ENCODE results near the gene FAM124A.

The FAM124A gene

DNA sequence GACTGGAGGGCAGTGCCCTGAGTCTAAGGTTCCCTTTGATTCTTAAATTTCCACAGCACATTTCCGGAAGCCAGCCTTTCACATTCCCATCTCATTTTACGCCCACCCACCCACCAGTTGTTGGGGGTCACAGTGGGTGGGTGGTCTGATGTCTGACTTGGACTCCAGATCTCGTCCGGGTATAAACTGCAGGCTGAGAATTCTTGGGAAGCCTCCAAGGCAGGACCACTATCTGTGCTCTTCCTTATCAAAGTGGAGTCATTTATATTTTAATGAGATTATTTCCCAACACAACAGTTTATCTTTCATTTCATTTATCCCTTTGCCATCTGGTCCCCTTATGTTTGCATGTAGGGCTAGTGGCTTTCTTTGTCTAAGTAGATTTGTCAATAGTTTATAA is 3.6 kb upstream of the FAM124A start:
- Histone ChIP-seq H4K20me1 (ENCODE audit: insufficient read depth, low read length) (no peaks in the 10 kb centered on the region), H3K9ac (ENCODE audit: low read length) (no peak overlapping the region), H3K9me3 (ENCODE audit: insufficient read depth, low read length) (no peaks in the 10 kb centered on the region), H2AFZ (ENCODE audit: low read depth, low read length) (no peak overlapping the region), H3K36me3 (replicated peaks; ENCODE audit: low read depth, low read length) (no peaks in the 10 kb centered on the region), H3K4me2 (ENCODE audit: low read length) (no peak overlapping the region), H3K79me2 (ENCODE audit: low read length) (no peaks in the 10 kb centered on the region), H3K4me3 (ENCODE audit: low read length) (no peak overlapping the region), H3K4me1 (ENCODE audit: low read length) (peaks cover 7% of the 10 kb centered on the region; the same call in 1 of the 2 replicates), H3K27me3 (ENCODE audit: low read depth, low read length) (peaks cover 36% of the 10 kb centered on the region), H3K27ac (ENCODE audit: low read length) (no peak overlapping the region)
- no peak for TF ChIP-seq EZH2phosphoT487 (IDR thresholded peaks at IDR 0.05; ENCODE audit: low read depth)
- TF ChIP-seq, protein P1, sequence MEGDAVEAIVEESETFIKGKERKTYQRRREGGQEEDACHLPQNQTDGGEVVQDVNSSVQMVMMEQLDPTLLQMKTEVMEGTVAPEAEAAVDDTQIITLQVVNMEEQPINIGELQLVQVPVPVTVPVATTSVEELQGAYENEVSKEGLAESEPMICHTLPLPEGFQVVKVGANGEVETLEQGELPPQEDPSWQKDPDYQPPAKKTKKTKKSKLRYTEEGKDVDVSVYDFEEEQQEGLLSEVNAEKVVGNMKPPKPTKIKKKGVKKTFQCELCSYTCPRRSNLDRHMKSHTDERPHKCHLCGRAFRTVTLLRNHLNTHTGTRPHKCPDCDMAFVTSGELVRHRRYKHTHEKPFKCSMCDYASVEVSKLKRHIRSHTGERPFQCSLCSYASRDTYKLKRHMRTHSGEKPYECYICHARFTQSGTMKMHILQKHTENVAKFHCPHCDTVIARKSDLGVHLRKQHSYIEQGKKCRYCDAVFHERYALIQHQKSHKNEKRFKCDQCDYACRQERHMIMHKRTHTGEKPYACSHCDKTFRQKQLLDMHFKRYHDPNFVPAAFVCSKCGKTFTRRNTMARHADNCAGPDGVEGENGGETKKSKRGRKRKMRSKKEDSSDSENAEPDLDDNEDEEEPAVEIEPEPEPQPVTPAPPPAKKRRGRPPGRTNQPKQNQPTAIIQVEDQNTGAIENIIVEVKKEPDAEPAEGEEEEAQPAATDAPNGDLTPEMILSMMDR (IDR thresholded peaks at IDR 0.05; ENCODE audit: low read depth, low read length) = no peak

- Histone ChIP-seq H3K27ac (ENCODE audit: low read length) (no peak overlapping the region), H3K79me2 (ENCODE audit: low read length) (no peaks in the 10 kb centered on the region), H3K27me3 (ENCODE audit: low read depth, low read length) (peaks cover 20% of the 10 kb centered on the region), H4K20me1 (ENCODE audit: insufficient read depth, low read length) (no peaks in the 10 kb centered on the region), H2AFZ (ENCODE audit: low read depth, low read length) (no peak overlapping the region), H3K9ac (ENCODE audit: low read length) (no peak overlapping the region), H3K9me3 (ENCODE audit: insufficient read depth, low read length) (no peaks in the 10 kb centered on the region), H3K4me3 (ENCODE audit: low read length) (no peak overlapping the region), H3K4me1 (ENCODE audit: low read length) (peaks cover 7% of the 10 kb centered on the region; the same call in 1 of the 2 replicates), H3K4me2 (ENCODE audit: low read length) (no peak overlapping the region), H3K36me3 (replicated peaks; ENCODE audit: low read depth, low read length) (no peaks in the 10 kb centered on the region)
- no peak for TF ChIP-seq EZH2phosphoT487 (IDR thresholded peaks at IDR 0.05; ENCODE audit: low read depth)
- TF ChIP-seq, protein P1 (IDR thresholded peaks at IDR 0.05; ENCODE audit: low read depth, low read length) = no peak
These were observed 1.5 kb upstream of the FAM124A start for GRCh38 chr13:51220706-51221105.

DNA sequence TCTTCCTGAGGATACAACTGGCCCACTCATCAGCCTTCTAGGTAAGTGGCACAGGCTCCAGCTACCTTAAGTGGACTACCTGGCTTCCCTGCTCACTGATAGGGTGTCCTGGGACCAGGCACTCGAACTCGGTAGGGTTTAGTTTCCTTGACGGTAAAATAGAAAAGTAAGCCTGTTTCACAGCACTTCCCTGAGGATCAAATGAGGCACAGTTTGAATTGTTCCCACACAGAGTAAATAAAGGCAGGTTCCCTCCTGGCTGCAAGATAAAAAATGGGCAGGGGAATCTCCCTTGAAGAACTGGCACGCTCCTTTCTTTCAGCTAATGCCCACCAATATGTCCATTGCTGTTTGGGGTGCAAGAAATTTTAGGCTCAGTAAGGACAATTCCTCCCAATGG is 1.1 kb upstream of the FAM124A start:
- Histone ChIP-seq H3K9ac (ENCODE audit: low read length) (no peak overlapping the region), H4K20me1 (ENCODE audit: insufficient read depth, low read length) (no peaks in the 10 kb centered on the region), H3K27ac (ENCODE audit: low read length) (no peak overlapping the region), H3K4me1 (ENCODE audit: low read length) (peaks cover 7% of the 10 kb centered on the region; the same call in 1 of the 2 replicates), H3K79me2 (ENCODE audit: low read length) (no peaks in the 10 kb centered on the region), H2AFZ (ENCODE audit: low read depth, low read length) (no peak overlapping the region), H3K4me3 (ENCODE audit: low read length) (peak overlapping the region; percentile 92), H3K27me3 (ENCODE audit: low read depth, low read length) (peaks cover 20% of the 10 kb centered on the region), H3K9me3 (ENCODE audit: insufficient read depth, low read length) (no peaks in the 10 kb centered on the region), H3K4me2 (ENCODE audit: low read length) (peak overlapping the region; percentile 92), H3K36me3 (replicated peaks; ENCODE audit: low read depth, low read length) (no peaks in the 10 kb centered on the region)
- TF ChIP-seq, protein P1 (IDR thresholded peaks at IDR 0.05; ENCODE audit: low read depth, low read length) = no peak

DNA sequence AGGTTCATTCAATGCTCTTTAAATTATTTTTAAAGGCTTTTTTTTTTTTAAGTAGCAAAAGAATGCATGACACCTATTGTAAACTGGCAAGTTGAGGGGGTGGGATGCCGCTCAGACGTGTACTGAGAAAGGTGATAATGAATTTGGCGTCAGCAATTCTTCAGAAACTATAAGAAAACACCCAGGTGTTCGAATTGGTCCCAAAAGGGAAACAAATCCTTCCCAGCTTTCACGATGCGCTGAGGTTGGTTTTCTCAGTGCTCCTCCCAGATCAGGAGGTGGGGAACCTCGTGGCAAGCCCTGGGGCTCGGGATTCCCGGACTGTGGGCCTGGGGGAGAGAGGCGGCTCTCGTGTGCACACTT is 543 bp upstream of the FAM124A start:
- Histone ChIP-seq H3K36me3 (replicated peaks; ENCODE audit: low read depth, low read length) (no peaks in the 10 kb centered on the region), H3K4me2 (ENCODE audit: low read length) (peak overlapping the region; percentile 92), H3K4me1 (ENCODE audit: low read length) (peaks cover 7% of the 10 kb centered on the region; the same call in 1 of the 2 replicates), H3K4me3 (ENCODE audit: low read length) (peak overlapping the region; percentile 92), H3K79me2 (ENCODE audit: low read length) (no peaks in the 10 kb centered on the region), H3K9ac (ENCODE audit: low read length) (peak overlapping the region; percentile 68), H3K9me3 (ENCODE audit: insufficient read depth, low read length) (no peaks in the 10 kb centered on the region), H2AFZ (ENCODE audit: low read depth, low read length) (peak overlapping the region; percentile 83), H4K20me1 (ENCODE audit: insufficient read depth, low read length) (no peaks in the 10 kb centered on the region), H3K27me3 (ENCODE audit: low read depth, low read length) (peaks cover 20% of the 10 kb centered on the region), H3K27ac (ENCODE audit: low read length) (no peak overlapping the region)
- TF ChIP-seq EZH2phosphoT487 (IDR thresholded peaks at IDR 0.05; ENCODE audit: low read depth) = no peak
- TF ChIP-seq, protein P1 (IDR thresholded peaks at IDR 0.05; ENCODE audit: low read depth, low read length) = no peak

Data from OCI-LY3 (cell line).